HUDEP-2 (cell line): ENCODE data around the gene MUC5AC.
"Not testable (repeated sequence)": the region's sequence is repeated elsewhere in the genome, so short reads cannot be mapped to it uniquely, and the experiment has no call there.

Experiments
- DNase-seq, 76 experiments: peaks; one replicate each; lab custom pipeline; 2025; ENCODE audit not compliant: unreplicated experiment in 76 of 76; lab: John Stamatoyannopoulos, UW

The MUC5AC gene

DNA sequence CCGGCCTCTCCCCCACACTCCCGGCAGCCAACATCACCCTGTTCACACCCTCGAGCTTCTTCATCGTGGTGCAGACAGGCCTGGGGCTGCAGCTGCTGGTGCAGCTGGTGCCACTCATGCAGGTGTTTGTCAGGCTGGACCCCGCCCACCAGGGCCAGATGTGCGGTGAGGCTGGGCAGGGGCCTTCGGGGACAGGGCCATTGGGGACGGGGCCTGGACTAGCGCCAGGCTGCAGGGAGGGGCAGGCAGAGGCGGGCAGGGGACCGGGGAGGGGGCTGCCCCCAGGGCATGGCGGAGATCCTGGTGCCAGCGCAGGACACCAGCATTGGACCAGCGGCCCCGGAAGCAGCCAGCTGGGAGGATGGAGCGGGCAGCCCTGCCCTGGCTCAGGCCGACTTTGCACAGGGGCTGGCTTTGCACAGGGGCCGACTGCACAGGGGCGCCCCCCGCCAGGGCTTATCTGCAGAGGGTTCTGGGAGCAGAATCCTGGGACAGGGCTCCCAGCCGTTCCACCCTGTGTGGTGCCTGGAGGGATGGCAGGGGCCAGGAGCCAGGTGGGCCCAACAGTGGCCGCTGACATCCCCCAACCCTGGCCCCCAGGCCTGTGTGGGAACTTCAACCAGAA lies 73.8 kb downstream of the MUC5AC start:
- DNase-seq: no peak

DNA sequence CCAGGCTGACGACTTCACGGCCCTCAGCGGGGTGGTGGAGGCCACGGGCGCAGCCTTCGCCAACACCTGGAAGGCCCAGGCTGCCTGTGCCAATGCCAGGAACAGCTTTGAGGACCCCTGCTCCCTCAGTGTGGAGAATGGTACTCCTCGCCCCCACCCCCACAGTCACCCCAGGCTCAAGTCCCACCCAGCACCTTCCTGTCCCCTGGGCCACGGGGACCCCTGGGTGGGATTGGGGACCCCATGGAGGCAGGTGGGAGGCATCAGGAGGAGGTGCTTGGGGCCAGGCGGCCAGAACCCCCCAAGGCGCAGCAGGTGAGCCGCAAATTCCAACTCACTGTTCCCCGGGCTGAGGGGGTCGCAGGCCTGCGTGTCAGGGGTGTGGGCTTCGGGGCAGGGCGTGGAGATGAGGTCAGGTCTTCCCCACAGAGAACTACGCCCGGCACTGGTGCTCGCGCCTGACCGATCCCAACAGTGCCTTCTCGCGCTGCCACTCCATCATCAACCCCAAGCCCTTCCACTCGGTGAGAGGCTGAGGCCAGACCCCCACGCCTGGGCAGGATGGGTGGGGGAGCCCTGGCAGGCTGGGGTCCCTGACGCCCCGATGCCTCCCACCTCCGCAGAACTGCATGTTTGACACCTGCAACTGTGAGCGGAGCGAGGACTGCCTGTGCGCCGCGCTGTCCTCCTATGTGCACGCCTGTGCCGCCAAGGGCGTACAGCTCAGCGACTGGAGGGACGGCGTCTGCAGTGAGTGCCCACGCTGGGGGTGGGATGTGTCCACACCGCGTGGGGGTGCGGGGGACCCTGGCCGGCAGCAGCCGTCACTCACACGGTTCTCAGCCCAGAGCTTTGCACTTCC lies 74.5 kb downstream of the MUC5AC start:
- DNase-seq: no peak

DNA sequence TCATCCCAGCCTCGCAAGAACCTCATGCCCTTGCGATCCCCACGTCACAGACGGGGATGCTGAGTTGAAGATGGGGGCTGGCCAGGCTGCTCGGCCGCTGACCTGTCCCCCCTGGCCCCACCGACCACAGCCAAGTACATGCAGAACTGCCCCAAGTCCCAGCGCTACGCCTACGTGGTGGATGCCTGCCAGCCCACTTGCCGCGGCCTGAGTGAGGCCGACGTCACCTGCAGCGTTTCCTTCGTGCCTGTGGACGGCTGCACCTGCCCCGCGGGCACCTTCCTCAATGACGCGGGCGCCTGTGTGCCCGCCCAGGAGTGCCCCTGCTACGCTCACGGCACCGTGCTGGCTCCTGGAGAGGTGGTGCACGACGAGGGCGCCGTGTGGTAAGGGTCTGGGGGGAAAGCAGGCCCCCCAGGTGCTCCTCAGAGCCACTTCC lies 75.1 kb downstream of the MUC5AC start:
- DNase-seq: no peak

DNA sequence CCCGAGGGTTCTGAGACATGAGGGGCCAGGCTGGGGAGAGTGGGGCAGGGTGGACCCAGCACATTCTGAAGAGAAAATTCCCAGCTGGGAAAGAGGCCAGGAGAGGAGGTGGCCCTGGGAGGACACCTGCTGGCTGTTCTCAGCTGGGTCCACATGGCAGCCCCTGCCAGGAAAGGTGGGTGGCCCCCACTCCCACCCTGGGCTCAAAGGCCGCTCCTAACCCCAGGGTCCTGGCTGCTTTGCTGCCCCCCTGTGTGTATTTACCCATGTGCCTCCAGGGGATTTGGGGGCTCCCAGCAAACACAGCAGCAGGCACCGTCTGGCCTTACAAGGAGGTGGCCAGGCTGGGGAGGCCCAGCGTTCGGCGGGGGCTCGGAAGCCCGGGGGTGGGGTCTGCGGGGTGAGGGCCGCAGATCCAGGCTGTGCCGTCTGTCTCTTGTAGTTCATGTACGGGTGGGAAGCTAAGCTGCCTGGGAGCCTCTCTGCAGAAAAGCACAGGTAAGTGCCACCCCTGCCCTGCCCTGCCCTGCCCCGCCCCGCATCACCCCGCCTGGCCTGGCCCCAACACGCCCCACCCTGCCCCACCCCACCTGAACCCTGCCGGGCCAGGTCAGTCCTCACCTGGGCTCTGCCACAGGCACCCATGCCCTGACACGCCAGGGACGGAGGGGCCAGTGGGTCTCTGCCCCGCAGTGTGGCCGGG lies 75.7 kb downstream of the MUC5AC start:
- no peak for DNase-seq

DNA sequence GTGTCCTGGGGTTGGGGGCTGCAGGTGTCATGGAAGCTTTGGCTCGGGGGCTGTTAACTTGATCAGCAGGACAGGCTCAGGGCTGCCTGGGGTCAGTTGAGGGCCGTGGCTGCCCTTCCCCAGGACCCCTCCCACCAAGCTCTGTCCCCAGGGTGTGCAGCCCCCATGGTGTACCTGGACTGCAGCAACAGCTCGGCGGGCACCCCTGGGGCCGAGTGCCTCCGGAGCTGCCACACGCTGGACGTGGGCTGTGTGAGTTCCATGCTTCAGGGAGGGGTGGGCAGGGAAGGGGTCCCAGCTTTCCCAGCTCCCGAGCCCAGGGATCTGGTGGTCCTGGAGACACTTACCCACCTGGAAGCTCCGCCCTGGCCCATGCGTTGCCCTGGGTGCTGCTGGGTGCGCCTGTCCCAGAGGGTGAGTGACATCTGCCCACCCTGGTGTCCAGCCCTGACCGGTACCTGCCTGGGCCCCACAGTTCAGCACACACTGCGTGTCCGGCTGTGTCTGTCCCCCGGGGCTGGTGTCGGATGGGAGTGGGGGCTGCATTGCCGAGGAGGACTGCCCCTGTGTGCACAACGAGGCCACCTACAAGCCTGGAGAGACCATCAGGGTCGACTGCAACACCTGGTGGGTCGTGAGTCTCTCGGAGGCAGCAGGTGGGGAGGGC lies 76.4 kb downstream of the MUC5AC start:
- DNase-seq: no peak

DNA sequence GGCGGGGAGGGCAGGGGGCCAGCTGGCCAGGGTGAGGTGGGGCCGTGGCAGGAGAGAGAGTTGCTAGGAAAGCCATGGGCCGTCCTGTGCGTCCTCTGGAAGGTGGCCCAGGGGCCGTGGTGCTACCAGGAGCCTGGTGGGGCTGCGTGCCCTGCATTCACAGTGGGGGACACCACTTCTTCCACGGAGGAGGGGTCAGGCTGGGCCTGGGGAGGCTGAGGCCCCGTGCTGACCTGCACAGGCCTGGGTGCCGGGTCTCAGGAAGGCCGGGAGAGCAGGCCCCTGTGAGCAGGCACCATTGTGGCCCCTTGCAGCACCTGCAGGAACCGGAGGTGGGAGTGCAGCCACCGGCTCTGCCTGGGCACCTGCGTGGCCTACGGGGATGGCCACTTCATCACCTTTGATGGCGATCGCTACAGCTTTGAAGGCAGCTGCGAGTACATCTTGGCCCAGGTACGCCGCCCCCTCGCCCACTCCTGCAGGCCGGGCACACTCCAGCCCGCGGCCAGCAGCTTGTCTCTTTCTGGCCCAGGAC lies 77.1 kb downstream of the MUC5AC start:
- DNase-seq: no peak

DNA sequence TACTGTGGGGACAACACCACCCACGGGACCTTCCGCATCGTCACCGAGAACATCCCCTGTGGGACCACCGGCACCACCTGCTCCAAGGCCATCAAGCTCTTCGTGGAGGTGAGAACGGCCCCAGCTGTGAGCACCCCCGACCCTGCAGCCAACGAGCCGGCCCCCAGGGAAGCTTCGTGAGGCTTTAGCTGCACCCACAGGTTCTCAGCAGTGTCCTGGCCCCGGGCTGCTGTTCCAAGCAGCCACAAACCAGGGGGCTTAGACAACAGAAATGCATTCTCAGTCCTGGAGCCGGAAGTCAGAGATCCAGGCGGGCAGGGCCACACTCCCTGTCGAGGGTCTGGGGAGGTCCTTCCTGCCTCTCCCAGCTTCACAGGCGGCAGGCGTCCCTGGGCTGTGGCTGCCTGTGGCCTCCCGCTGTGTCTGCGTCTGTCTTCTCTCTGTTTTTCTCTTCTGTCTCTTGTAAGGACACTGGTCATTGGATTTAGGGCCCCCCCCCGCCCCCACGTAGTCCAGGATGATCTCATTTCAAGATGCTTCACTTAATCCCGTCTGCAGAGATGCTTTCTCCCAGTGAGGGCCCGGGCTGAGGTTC lies 77.7 kb downstream of the MUC5AC start:
- no peak for DNase-seq

DNA sequence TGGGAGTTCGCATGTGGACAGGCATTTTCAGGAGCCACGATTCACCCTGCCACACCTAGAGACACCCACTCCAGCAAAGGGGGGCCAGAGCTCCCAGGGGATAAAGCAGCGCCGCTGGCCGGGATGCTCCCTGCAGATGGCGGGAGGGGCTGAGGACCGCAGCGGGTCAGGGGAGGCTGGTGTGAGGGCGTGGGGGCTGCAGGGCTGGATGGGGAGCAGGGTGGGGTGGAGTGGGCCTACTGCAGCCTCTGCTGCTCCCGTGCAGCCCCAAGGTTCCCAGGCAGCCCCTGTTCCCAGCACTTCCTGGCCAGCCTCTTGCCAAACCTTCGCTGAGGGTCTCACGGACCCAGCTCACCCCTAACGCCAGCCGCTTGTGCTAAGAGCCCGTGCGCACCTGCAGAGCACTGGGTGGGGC lies 78.2 kb downstream of the MUC5AC start:
- no peak for DNase-seq

DNA sequence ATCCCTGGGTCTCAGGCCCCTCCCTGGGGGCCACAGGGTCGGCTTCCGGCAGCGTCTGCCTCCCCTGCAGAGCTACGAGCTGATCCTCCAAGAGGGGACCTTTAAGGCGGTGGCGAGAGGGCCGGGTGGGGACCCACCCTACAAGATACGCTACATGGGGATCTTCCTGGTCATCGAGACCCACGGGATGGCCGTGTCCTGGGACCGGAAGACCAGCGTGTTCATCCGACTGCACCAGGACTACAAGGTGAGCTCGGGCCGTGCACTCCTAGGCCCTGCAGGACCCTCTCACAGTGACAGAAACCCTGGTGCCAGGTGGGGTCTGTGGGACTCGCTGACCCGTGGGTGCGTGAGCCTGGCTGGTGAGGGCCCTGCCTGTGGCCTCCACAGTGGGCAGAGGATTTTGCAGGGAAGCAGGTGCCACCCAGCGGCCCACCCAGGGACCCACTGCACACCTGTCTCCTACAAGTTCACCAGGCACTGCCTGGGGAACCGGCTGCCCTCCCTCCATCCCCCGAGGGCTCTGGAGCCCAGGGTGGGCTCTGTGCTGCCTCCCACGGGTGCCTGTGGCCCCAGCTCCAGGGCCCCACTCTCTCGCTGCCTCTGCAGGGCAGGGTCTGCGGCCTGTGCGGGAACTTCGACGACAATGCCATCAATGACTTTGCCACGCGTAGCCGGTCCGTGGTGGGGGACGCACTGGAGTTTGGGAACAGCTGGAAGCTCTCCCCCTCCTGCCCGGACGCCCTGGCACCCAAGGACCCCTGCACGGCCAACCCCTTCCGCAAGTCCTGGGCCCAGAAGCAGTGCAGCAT lies 78.8 kb downstream of the MUC5AC start:
- no peak for DNase-seq

DNA sequence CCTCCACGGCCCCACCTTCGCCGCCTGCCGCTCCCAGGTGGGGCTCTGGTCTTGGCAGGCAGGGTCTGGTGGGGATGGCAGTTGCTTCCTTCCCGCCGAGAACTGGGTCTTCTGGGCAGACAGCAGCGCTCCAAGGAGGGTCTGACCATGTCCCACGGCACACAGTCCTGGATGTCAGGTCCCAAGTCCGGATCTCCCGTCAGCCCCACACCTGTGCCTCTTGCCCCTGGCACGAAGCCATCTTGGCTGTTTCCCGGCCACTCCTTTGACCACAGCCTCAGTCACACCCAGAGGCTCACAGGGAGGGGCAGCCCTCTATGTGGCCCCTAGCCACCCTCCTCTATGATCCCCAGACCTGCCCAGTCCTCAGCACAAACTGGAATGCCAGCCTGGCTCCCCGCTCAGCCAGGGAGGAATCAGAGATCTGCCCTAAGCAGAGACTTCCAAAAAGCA lies 79.4 kb downstream of the MUC5AC start:
- no peak for DNase-seq

DNA sequence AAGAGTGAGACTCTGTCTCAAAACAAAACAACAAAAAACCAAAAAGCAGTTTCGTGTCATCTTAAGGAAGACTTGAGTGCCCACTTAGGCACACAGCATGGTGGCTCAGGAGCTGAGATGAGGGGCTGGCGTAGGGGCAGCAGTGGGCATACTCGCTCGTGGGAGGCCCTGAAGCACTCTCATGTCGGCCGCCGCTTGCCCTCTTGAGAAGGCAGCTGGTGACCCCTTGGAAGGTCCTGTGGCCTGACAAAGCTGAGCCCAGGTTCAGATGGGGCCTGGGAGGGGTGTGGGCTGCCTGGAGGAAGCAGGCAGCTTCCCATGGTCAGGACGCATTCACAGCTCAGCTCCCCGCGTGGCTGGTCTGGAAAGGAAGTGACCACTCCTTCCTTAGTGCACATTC lies 80.1 kb downstream of the MUC5AC start:
- no peak for DNase-seq

DNA sequence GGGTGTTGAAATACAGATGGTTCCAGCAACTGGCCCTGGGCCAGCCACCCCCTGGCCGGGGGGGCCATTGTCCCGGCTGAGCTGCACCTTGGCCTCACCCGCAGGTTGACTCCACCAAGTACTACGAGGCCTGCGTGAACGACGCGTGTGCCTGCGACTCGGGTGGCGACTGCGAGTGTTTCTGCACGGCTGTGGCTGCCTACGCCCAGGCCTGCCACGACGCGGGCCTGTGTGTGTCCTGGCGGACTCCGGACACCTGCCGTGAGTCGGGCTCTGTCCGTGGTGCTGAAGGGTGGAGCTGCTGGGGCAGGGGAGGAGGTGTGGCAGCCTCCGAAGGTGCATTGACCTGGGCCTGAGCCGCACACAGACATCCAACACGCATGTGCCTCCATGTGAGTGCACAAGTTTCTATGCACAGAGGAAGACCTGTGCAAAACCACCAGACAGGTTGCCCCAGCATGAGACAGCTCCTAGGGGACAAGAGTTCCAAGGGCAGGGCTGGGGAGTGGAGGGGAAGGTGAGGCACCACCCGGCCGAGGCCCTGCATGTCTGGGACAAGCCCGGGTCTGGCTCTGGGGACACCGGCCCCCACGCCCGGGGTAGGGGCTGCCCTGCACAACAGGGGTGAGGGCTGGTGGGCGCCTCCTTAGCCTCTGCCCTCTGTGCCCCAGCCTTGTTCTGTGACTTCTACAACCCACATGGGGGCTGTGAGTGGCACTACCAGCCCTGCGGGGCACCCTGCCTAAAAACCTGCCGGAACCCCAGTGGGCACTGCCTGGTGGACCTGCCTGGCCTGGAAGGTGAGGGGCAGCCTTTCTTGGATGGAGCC lies 81.2 kb downstream of the MUC5AC start:
- DNase-seq: no peak

DNA sequence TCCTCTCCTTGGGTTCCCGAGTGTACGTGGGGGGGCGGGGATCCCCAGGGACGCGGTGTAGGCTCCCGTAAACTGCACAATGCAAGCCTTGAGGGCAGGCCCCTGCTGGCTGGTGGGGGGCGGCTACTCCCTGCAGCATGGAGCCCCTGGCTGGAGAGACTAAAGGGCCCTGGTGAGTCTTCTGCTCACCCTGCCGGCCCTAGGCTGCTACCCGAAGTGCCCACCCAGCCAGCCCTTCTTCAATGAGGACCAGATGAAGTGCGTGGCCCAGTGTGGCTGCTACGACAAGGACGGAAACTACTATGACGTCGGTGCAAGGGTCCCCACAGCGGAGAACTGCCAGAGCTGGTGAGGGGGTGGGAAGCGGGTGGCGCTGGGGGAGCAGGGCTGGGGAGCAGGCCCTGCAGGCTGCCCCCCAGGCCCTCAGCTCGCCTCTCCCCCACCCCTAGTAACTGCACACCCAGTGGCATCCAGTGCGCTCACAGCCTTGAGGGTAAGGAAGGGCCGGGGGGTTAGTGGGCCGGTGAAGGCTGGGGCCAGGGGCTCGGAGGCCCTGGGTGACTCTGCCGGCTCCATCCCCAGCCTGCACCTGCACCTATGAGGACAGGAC lies 81.9 kb downstream of the MUC5AC start:
- DNase-seq: no peak

DNA sequence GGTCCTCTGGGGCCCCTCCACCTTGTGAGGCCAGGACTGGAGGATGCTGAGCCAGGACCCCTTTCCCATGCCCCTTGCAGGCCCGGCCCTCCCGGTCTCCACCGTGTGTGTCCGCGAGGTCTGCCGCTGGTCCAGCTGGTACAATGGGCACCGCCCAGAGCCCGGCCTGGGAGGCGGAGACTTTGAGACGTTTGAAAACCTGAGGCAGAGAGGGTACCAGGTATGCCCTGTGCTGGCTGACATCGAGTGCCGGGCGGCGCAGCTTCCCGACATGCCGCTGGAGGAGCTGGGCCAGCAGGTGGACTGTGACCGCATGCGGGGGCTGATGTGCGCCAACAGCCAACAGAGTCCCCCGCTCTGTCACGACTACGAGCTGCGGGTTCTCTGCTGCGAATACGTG lies 83.0 kb downstream of the MUC5AC start:
- DNase-seq: no peak

DNA sequence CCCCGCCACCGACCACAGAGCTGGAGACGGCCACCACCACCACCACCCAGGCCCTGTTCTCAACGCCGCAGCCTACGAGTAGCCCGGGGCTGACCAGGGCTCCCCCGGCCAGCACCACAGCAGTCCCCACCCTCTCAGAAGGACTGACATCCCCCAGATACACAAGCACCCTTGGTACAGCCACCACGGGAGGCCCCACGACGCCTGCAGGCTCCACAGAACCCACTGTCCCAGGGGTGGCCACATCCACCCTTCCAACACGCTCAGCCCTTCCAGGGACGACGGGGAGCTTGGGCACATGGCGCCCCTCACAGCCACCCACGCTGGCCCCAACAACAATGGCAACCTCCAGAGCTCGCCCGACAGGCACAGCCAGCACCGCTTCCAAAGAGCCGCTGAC lies 84.0 kb downstream of the MUC5AC start:
- DNase-seq: no peak

DNA sequence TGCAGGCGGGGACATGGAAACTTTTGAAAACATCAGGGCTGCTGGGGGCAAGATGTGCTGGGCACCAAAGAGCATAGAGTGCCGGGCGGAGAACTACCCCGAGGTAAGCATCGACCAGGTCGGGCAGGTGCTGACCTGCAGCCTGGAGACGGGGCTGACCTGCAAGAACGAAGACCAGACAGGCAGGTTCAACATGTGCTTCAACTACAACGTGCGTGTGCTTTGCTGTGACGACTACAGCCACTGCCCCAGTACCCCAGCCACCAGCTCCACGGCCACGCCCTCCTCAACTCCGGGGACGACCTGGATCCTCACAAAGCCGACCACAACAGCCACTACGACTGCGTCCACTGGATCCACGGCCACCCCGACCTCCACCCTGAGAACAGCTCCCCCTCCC lies 84.5 kb downstream of the MUC5AC start:
- no peak for DNase-seq

DNA sequence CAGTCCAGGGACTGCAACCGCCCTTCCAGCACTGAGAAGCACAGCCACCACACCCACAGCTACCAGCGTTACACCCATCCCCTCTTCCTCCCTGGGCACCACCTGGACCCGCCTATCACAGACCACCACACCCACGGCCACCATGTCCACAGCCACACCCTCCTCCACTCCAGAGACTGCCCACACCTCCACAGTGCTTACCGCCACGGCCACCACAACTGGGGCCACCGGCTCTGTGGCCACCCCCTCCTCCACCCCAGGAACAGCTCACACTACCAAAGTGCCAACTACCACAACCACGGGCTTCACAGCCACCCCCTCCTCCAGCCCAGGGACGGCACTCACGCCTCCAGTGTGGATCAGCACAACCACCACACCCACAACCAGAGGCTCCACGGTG lies 85.0 kb downstream of the MUC5AC start:
- DNase-seq: not testable (repeated sequence)

DNA sequence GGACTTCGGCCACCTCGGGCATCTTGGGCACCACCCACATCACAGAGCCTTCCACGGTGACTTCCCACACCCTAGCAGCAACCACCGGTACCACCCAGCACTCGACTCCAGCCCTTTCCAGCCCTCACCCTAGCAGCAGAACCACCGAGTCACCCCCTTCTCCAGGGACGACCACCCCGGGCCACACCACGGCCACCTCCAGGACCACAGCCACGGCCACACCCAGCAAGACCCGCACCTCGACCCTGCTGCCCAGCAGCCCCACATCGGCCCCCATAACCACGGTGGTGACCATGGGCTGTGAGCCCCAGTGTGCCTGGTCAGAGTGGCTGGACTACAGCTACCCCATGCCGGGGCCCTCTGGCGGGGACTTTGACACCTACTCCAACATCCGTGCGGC lies 85.8 kb downstream of the MUC5AC start:
- DNase-seq: not testable (repeated sequence)
